ENCODE results near the gene BRINP1.

Gene BRINP1

DNA sequence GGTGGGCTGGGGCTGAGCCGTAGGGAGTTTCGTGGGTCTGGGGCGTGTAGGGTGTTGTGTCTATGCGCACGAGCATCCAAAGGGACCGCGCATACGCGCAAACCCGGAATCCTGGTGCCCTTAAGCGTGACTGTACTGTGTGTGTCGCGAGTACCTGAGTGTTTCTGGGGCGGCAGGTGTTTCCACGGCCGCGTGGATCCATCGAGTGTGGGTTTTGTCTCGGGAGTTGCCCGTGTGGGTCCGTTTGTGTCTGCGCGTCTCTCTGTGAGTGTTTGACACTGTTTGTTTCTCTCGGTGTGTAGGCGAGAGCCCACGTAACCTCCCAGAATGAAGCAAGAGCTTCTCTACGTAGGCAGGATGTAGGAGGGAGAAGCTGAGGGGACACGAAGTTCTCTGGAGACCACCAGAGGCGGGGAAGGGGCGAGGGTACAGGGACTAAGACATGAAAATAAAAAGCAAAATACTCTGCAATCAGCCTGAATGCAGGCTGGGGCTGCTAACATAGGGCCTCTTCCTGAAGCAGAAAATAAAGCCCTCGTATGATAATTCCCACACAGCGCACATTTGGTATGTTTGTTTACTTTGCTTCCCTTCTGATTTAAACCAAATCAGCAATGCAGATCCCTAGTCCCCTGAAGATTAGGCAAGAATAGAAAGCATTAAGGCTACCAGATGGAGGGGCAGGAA, 588 bp upstream of the BRINP1 start:
- Histone ChIP-seq H3K27me3 (ENCODE audit: low read depth, low read length) (peaks cover 10% of the 10 kb centered on the region), H3K36me3 (ENCODE audit: control insufficient read depth in 1 of 2, insufficient read depth in 2 of 2, low read length in 2 of 2) (no peaks in the 10 kb centered on the region), H3K4me1 (ENCODE audit: control insufficient read depth in 1 of 2, insufficient read depth in 2 of 2, low read length in 2 of 2) (peaks cover 0 to 9% of the 10 kb centered on the region in 2 donors), H3K9me3 (ENCODE audit: control insufficient read depth in 1 of 2, low read length in 2 of 2) (peaks cover 0 to 2% of the 10 kb centered on the region in 2 donors), H3K27ac (ENCODE audit: low read length) (no peak overlapping the region), H3K4me3 (ENCODE audit: low read depth in 1 of 2, low read length in 2 of 2) (peak overlapping the region in 1 of 2 donors; percentile 62)

DNA sequence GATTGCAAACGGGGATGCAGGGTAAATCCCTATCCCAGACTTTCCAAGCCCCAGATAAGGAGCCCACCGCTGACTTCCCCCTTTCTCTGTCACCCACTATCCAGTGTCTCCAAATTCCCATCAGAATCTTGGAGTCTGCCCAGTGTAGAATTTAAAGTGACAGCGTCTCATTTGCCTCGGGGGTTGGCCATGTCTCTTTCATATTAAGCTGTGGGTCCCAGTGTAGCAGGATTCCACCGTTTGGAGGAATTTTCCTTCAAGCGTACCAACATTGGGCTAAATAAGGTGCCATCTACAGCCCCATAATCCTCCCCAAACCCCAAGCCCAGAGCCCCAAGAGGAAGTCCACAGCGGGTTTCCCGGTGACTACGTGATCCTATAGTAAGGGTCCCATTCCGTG, 1.1 kb downstream of the BRINP1 start:
- Histone ChIP-seq H3K4me1 (ENCODE audit: control insufficient read depth in 1 of 2, insufficient read depth in 2 of 2, low read length in 2 of 2) (peaks cover 0 to 9% of the 10 kb centered on the region in 2 donors), H3K4me3 (ENCODE audit: low read depth in 1 of 2, low read length in 2 of 2) (peak overlapping the region in 1 of 2 donors; percentile 62), H3K9me3 (ENCODE audit: control insufficient read depth in 1 of 2, low read length in 2 of 2) (no peaks in the 10 kb centered on the region), H3K36me3 (ENCODE audit: control insufficient read depth in 1 of 2, insufficient read depth in 2 of 2, low read length in 2 of 2) (no peaks in the 10 kb centered on the region), H3K27me3 (ENCODE audit: low read depth, low read length) (peaks cover 10% of the 10 kb centered on the region), H3K27ac (ENCODE audit: low read length) (no peak overlapping the region)

DNA sequence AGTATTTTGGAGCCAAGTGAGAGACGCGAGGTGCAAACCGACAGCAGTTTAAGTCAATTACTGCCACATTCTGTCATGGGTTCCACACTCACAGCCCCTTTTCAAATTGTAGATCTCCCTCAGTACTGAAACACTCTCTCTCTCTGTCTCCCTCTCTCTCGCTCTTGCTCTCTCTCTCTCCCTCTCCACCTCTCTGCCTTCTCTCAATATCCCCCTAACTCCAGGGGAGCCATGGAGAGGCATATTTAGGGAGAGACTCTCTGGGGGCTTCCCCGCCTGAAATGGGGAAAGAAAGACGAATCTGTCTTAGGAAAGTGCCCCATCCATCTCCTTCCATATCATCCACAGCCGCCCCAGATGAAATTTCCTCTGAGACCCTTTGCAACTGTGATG, 1.6 kb downstream of the BRINP1 start:
- Histone ChIP-seq H3K9me3 (ENCODE audit: control insufficient read depth in 1 of 2, low read length in 2 of 2) (no peaks in the 10 kb centered on the region), H3K27me3 (ENCODE audit: low read depth, low read length) (peaks cover 10% of the 10 kb centered on the region), H3K4me3 (ENCODE audit: low read depth in 1 of 2, low read length in 2 of 2) (no peak overlapping the region), H3K36me3 (ENCODE audit: control insufficient read depth in 1 of 2, insufficient read depth in 2 of 2, low read length in 2 of 2) (no peaks in the 10 kb centered on the region), H3K4me1 (ENCODE audit: control insufficient read depth in 1 of 2, insufficient read depth in 2 of 2, low read length in 2 of 2) (peaks cover 0 to 9% of the 10 kb centered on the region in 2 donors), H3K27ac (ENCODE audit: low read length) (no peak overlapping the region)

DNA sequence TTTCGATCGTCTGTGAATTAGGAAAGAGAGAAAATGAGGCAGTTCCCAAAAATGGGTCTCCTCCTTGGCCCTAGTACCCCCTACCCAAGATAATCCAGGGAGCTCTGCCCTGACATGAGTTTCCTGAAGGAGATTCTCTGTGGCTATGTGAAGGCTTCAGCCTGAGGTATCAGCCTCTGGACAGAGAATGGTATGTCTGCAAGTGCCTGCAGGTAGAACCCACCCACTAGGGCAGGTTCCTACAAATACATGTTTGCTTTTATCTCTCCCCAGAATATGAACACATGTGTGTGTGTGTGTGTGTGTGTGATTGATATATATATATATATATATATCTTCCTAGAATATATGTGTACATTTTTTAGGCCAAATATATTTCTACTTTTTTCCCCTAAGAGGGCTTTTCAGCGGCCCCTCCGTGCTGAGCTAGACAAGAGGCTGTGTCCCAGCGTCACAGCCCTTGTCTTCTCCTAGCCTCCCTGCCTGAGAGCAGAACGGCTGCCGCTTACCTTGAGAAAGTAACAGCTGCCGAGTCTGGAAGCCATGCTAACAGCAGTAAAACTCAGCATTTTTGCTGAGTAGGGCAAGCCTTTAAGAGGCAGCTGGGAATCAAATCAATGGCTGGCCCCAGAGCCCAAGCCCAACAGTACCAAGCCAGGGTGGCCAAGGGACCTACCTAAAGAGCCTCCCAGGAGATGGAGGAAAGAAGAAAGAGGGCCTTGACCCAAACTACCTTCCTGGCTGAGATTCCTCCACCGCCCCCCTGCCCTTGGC, 2.1 kb downstream of the BRINP1 start:
- Histone ChIP-seq H3K27me3 (ENCODE audit: low read depth, low read length) (peaks cover 10% of the 10 kb centered on the region), H3K4me3 (ENCODE audit: low read depth in 1 of 2, low read length in 2 of 2) (no peak overlapping the region), H3K4me1 (ENCODE audit: control insufficient read depth in 1 of 2, insufficient read depth in 2 of 2, low read length in 2 of 2) (peaks cover 0 to 9% of the 10 kb centered on the region in 2 donors), H3K9me3 (ENCODE audit: control insufficient read depth in 1 of 2, low read length in 2 of 2) (no peaks in the 10 kb centered on the region), H3K36me3 (ENCODE audit: control insufficient read depth in 1 of 2, insufficient read depth in 2 of 2, low read length in 2 of 2) (no peaks in the 10 kb centered on the region), H3K27ac (ENCODE audit: low read length) (no peak overlapping the region)

DNA sequence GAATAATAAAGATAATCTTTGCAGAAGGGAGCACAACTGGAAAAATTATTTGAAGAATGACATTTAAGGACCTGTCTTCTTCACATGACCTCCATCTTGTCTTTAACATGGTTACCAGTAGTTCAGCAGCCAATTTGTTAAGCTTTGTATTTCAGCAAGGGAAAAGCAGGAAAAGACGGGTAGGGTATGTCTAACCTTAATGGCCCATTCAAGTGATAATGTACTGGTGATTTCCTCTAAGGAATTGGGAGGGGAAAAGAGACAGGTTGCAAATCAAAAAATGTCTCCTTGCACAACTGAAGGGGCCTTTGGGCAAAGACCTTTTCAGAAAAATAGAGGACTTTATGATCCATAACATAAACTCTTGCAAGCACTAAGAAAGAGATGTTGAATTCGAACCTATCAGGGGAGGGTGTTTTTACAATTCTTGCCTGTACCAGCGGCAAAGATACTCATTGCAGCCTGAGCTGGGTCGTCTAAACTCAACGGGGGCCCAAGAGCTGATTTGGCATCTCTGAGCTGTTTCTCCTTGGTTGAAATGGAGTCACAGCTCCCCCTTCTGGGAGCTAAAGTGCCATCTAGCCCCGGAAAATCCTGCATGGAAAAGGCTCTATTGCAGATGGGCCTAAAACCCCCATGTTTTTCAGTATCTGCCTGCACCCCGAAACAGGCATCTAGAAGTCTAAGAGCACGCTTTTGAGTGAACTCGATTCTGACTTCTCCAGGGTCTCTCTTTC, 3.8 kb downstream of the BRINP1 start:
- H3K36me3 ChIP-seq (ENCODE audit: control insufficient read depth in 1 of 2, insufficient read depth in 2 of 2, low read length in 2 of 2) = no peaks in the 10 kb centered on the region
- H3K9me3 ChIP-seq (ENCODE audit: control insufficient read depth in 1 of 2, low read length in 2 of 2) = no peaks in the 10 kb centered on the region
- H3K4me1 ChIP-seq (ENCODE audit: control insufficient read depth in 1 of 2, insufficient read depth in 2 of 2, low read length in 2 of 2) = peaks cover 0 to 9% of the 10 kb centered on the region in 2 donors
- H3K4me3 ChIP-seq (ENCODE audit: low read depth in 1 of 2, low read length in 2 of 2) = no peak overlapping the region
- no peak overlapping the region for H3K27ac ChIP-seq (ENCODE audit: low read length)
- H3K27me3 ChIP-seq (ENCODE audit: low read depth, low read length) = peaks cover 10% of the 10 kb centered on the region

DNA sequence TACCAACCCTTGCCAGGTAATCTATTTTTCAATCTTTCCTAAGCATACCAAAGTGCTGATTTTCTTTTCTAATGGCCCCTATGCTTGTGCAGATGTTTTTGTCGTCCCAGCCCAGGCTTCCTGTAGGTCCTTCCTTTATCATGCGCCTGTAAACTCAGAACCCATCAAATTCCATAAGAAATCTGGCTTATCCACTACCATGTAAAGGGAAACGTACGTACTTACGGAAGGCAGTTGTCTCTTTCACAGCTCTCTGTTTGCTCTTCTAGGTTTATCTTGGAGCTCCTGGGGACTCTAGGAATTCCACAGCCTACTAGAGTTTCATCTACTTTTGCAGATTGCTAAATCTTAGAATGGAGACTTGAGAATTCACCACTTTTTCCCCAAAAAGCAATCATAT, 9.0 kb downstream of the BRINP1 start:
- H3K27ac ChIP-seq (ENCODE audit: low read length) = no peak overlapping the region
- H3K4me3 ChIP-seq (ENCODE audit: low read depth in 1 of 2, low read length in 2 of 2) = no peak overlapping the region
- H3K36me3 ChIP-seq (ENCODE audit: control insufficient read depth in 1 of 2, insufficient read depth in 2 of 2, low read length in 2 of 2) = no peaks in the 10 kb centered on the region
- no peaks in the 10 kb centered on the region for H3K9me3 ChIP-seq (ENCODE audit: control insufficient read depth in 1 of 2, low read length in 2 of 2)
- no peaks in the 10 kb centered on the region for H3K27me3 ChIP-seq (ENCODE audit: low read depth, low read length)
- no peaks in the 10 kb centered on the region for H3K4me1 ChIP-seq (ENCODE audit: control insufficient read depth in 1 of 2, insufficient read depth in 2 of 2, low read length in 2 of 2)

DNA sequence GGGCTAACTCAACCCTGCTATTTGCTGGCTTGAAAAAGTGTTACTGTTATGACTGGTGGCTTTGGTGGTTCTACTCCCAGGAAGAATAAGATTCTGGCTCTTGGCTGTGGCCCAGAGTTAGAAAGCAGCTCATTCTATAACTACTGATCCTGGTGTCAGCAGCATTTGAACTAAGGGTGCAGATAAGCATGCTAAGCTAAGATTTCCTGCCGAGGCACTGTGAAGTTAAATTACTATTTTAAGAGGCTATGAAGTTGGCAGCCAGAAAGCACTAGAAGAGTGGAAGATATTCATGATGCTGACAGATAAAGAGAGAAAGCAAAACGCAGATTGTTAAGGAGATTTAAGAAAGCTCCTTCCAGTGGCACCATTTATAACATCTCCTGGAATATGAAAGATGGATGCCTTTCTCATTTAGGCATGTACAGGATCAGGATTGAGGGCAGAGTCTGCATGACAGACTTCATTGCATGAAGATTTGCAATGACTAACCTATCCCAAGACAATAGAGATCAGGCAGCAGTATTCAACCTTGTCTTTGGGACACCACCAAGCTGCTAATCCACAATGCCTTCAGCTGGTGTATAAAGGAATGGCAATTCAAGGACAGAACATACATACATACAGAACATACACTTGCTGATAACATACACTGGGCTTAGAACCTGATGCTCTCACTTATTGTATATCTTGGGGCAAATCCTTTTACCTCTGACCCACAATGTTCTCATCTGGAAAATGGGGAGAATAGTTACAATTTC, 11.7 kb downstream of the BRINP1 start:
- no peaks in the 10 kb centered on the region for H3K36me3 ChIP-seq (ENCODE audit: control insufficient read depth in 1 of 2, insufficient read depth in 2 of 2, low read length in 2 of 2)
- H3K4me3 ChIP-seq (ENCODE audit: low read depth in 1 of 2, low read length in 2 of 2) = no peak overlapping the region
- H3K4me1 ChIP-seq (ENCODE audit: control insufficient read depth in 1 of 2, insufficient read depth in 2 of 2, low read length in 2 of 2) = no peaks in the 10 kb centered on the region
- H3K27me3 ChIP-seq (ENCODE audit: low read depth, low read length) = no peaks in the 10 kb centered on the region
- H3K27ac ChIP-seq (ENCODE audit: low read length) = no peak overlapping the region
- H3K9me3 ChIP-seq (ENCODE audit: control insufficient read depth in 1 of 2, low read length in 2 of 2) = no peaks in the 10 kb centered on the region

DNA sequence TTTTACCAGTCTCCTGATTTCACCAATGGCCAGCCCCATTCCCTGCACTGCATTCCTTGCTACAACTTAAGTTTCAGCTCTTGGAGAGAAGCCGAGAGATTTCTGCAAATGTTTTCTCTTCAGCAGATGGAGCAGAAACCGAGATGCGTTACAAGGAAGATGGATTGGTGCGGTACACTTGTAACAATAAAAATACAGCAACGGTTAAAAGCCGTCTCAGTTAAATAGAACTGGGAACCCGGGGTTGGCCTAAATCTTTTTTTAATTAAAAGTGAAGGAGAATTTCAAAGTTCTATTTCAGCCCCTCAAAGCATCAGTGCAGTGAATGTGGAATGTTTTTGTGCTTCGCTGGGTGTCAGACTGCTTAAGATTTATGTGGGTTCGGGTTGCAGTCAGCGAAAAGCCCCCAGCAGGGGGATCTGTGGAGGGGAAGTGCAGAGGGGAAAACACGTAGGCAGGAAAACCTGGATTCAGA, 19.8 kb downstream of the BRINP1 start:
- no peaks in the 10 kb centered on the region for H3K27me3 ChIP-seq (ENCODE audit: low read depth, low read length)
- no peak overlapping the region for H3K4me3 ChIP-seq (ENCODE audit: low read depth in 1 of 2, low read length in 2 of 2)
- H3K9me3 ChIP-seq (ENCODE audit: control insufficient read depth in 1 of 2, low read length in 2 of 2) = no peaks in the 10 kb centered on the region
- no peaks in the 10 kb centered on the region for H3K36me3 ChIP-seq (ENCODE audit: control insufficient read depth in 1 of 2, insufficient read depth in 2 of 2, low read length in 2 of 2)
- peaks cover 0 to 8% of the 10 kb centered on the region in 2 donors for H3K4me1 ChIP-seq (ENCODE audit: control insufficient read depth in 1 of 2, insufficient read depth in 2 of 2, low read length in 2 of 2)
- H3K27ac ChIP-seq (ENCODE audit: low read length) = no peak overlapping the region

DNA sequence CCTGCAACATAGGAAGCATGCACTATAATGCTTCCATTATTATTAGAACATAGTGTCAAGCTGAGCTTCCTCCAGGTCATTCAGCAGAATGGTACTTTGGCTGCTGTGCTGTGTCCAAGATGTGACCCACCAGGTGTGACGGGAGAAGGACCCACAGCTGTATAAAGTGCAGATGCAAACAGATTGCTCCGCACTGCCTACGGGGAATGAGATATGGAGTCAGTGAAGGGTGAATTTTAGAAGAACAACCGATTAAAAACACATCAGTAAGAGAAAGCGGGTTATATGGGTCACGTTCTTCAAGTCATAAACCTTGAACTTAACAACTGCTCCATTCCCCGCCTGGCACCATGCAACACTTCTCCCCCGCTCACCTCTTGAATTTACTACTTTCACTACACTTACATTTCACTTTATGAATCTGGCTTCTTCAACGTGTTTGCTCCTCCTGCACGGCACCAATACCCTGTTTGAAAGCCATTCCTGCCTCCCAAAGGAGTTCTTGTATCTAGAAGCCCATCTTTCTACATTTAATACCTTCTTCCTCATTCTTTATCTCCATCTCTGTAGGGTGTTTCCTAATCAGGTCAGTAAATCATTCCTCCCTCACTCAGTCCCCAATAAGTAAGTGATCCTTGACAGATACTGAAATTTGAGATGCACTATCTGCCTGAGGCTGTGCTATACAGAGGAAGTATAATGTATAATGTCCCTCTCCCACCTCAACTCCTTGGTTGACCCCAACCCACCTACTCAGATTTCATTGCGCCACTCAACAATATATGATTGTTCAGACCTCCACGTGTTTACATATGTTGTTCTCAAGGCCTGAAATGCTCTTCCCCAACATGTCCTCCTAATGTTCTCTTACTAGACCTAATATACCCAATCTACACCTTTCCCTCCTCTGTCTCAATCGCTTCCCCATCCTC, 25.9 kb downstream of the BRINP1 start:
- no peak overlapping the region for H3K4me3 ChIP-seq (ENCODE audit: low read depth in 1 of 2, low read length in 2 of 2)
- no peaks in the 10 kb centered on the region for H3K36me3 ChIP-seq (ENCODE audit: control insufficient read depth in 1 of 2, insufficient read depth in 2 of 2, low read length in 2 of 2)
- H3K27me3 ChIP-seq (ENCODE audit: low read depth, low read length) = no peaks in the 10 kb centered on the region
- H3K27ac ChIP-seq (ENCODE audit: low read length) = no peak overlapping the region
- H3K9me3 ChIP-seq (ENCODE audit: control insufficient read depth in 1 of 2, low read length in 2 of 2) = no peaks in the 10 kb centered on the region
- no peaks in the 10 kb centered on the region for H3K4me1 ChIP-seq (ENCODE audit: control insufficient read depth in 1 of 2, insufficient read depth in 2 of 2, low read length in 2 of 2)

DNA sequence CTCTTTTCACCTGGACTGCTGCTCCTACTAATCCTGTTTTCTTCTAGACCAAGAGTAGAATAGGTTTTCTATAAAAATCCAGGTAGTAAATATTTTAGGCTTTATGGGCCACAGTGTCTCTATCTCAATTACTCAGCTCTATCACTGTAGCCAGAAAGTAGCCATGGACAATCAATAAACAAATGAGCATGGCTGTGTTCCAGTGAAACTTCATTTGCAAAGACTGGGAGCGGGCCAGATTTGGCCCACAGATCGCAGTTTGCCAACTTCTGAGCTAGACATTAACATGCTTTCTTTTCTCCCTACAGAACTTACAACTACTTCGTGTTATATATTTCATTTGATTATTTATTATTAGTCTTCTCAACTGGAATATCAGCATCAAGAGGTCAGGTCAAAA, 30.2 kb downstream of the BRINP1 start:
- H3K27me3 ChIP-seq (ENCODE audit: low read depth, low read length) = no peaks in the 10 kb centered on the region
- H3K4me1 ChIP-seq (ENCODE audit: control insufficient read depth in 1 of 2, insufficient read depth in 2 of 2, low read length in 2 of 2) = no peaks in the 10 kb centered on the region

More for the DNA sequence above, 30.2 kb downstream of the BRINP1 start:
- Histone ChIP-seq H3K9me3 (ENCODE audit: control insufficient read depth in 1 of 2, low read length in 2 of 2) (no peaks in the 10 kb centered on the region), H3K36me3 (ENCODE audit: control insufficient read depth in 1 of 2, insufficient read depth in 2 of 2, low read length in 2 of 2) (no peaks in the 10 kb centered on the region), H3K27ac (ENCODE audit: low read length) (no peak overlapping the region), H3K4me3 (ENCODE audit: low read depth in 1 of 2, low read length in 2 of 2) (no peak overlapping the region)

All from muscle layer of duodenum (tissue), 2 donors.